ENCODE data around the gene CYB561.

Gene CYB561

GRCh38 chr17:63426041-63426916, 19.8 kb downstream of the CYB561 start:
- DNase-seq (ENCODE audit: low spot score), result peak; percentile 61
- TF ChIP-seq CTCF (IDR thresholded peaks at IDR 0.05), result no peak

DNA sequence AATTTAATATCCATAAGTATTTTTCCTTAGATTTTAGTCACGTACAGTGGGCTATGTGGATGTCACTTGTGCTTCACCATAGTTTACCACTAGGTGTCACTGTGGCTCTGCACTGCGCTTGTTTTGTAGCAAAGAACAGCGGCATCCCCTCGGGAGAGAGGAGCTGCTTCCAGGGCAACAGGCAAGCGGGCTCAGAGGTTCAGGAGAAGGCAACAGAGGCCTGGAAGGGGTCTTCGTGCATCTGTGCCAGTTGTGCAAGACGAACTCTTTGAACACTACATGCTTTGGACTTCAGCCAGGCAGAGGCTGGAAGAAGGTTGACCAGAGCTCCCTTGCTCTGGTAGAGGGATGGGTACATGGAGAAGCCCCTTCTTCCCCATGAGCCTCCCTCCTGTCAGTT, 20.6 kb downstream of the CYB561 start:
- peak; percentile 81 for DNase-seq (ENCODE audit: low spot score)

More at GRCh38 chr17:63426041-63426916, 19.8 kb downstream of the CYB561 start:
- no peak overlapping the region for H3K27ac ChIP-seq
- H3K4me3 ChIP-seq, result no peak overlapping the region

DNA sequence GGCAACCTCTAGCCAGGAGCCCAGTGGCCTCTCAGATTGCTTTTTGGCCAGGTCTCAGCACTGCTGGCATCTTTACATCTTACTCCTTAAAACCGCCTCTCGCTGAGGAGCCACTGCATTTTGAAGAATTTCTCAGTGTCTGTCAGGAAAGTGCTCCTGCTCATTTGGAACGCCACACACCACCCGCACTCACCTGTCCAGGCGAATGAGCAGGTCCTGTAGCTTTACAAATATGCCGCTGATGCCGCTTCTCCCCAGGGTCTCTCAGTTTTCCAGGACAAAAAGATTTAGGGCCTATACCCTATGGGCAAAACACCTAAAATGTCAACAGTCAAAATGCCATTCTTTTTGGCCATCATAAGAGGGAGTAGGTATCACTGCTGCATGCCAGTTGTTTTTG, 22.1 kb downstream of the CYB561 start:
- no peak overlapping the region for H3K4me3 ChIP-seq
- no peak for TF ChIP-seq CTCF (IDR thresholded peaks at IDR 0.05)
- no peak for DNase-seq (ENCODE audit: low spot score)
- no peak overlapping the region for H3K27ac ChIP-seq

More for the DNA sequence above, 20.6 kb downstream of the CYB561 start:
- Histone ChIP-seq H3K27ac (no peak overlapping the region), H3K4me3 (no peak overlapping the region)
- TF ChIP-seq CTCF (IDR thresholded peaks at IDR 0.05), result peak; percentile 88

DNA sequence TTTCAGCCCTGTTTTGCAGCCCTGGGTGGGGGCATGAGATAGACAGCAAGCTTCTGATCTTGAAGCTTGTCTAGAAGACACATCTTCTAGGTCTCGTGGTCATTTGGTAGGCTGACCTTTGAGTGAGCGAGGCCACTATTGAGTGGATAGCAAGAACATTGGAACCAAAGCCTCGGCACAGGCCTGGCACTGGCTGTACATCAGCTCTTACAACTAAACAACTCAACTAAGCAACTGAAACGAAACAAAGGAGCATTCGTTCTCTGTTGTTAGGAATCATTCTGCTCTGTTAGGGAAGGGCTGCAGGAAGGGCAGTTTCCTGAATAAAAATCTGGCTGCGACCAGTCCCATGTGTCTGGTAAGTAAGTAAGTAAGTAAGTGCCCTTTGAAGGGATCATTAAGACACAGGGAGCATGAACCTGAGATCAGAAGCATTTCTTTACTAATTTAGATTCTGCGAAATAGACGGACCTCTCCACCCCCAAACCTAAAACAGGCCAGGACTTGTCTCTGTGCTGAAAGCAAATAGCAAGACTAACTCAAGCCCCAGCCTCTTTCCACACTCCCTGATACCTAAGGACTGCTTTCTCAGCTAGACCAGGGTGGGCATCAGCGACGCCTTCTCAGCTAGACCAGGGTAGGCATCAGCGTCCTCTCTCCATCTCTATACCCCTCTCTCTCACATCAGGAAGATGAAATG, 22.7 kb downstream of the CYB561 start:
- no peak for TF ChIP-seq CTCF (IDR thresholded peaks at IDR 0.05)
- Histone ChIP-seq H3K27ac (no peak overlapping the region), H3K4me3 (no peak overlapping the region)
- no peak for DNase-seq (ENCODE audit: low spot score)

DNA sequence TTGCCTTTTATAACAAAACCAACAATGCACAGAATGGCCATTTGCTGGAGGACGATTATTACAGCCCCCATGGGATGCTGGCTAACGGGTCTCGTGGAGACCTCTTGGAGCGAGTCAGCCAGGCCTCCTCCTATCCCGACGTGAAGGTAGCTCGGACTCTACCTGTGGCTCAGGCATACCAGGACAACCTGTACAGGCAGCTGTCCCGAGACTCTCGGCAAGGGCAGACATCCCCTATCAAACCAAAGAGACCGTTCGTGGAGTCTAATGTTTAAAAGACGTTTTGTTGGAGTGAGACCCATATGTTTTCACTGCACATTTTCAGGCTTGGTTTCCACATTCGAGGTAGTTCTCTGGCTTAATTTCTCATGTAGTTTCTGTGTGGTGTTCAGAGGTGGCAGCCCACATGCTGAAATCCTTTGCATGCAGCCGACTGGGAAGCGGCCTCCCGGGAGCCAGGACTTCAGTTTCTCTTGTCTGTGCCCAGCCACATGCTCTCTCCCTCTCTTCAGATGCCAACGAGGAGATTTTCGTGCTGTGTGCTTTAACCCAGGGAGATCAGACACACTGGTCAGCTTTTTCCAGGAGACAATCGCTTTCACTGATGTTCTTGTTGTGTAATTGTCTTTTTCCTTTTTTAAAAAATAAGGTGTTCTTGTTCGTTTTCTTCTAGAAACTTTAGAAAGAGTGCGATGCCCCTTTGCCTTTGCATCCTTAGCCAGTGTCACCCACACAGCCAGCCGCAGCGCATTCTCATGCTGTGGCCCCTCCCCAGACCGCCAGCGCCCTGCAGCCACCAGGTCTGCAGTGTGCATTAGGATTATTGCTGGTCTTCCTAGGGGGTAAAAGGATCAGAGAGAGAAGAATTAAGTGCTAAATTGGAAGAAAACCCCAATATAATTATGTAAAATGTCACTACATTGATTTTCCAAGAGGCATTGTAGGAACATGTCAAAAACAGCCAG, 24.1 kb downstream of the CYB561 start:
- no peak for DNase-seq (ENCODE audit: low spot score)
- H3K27ac ChIP-seq, result no peak overlapping the region
- no peak for TF ChIP-seq CTCF (IDR thresholded peaks at IDR 0.05)
- no peak overlapping the region for H3K4me3 ChIP-seq

DNA sequence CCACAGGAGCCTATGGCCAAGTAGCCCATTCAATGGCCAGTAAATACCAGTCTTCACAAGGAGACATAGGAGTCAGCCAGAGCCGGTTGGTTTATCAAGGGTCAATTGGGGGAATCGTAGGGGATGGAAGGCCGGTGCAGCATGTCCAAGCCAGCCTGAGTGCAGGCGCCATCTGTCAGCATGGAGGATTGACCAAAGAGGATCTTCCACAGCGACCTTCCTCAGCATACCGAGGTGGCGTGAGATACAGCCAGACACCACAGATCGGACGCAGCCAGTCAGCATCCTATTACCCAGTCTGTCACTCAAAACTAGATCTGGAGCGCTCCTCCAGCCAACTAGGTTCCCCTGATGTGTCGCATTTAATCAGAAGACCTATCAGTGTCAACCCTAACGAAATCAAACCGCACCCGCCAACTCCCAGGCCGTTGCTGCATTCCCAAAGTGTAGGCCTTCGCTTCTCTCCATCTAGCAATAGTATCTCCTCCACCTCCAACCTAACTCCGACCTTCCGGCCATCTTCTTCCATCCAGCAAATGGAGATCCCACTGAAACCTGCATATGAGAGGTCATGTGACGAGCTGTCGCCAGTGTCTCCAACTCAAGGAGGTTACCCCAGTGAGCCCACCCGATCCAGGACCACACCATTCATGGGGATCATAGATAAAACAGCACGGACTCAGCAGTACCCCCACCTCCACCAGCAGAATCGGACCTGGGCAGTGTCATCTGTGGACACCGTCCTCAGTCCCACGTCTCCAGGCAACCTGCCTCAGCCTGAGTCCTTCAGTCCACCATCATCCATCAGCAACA, 25.0 kb downstream of the CYB561 start:
- no peak for DNase-seq (ENCODE audit: low spot score)
- no peak overlapping the region for H3K4me3 ChIP-seq
- no peak overlapping the region for H3K27ac ChIP-seq
- no peak for TF ChIP-seq CTCF (IDR thresholded peaks at IDR 0.05)

Data from coronary artery (tissue), 2 donors.